ENCODE data around the gene PDXK. TPM values are rescaled to one million over a fixed set of nuclear protein-coding genes. Genes with fewer than 3 reads are reported as not detected.

PDXK gene
- total and polyA plus RNA-seq, 2 of the 13 experiments (the other 11 are each of a cell fraction or from before 2014, with no cell fraction given) = 114 to 184 TPM

DNA sequence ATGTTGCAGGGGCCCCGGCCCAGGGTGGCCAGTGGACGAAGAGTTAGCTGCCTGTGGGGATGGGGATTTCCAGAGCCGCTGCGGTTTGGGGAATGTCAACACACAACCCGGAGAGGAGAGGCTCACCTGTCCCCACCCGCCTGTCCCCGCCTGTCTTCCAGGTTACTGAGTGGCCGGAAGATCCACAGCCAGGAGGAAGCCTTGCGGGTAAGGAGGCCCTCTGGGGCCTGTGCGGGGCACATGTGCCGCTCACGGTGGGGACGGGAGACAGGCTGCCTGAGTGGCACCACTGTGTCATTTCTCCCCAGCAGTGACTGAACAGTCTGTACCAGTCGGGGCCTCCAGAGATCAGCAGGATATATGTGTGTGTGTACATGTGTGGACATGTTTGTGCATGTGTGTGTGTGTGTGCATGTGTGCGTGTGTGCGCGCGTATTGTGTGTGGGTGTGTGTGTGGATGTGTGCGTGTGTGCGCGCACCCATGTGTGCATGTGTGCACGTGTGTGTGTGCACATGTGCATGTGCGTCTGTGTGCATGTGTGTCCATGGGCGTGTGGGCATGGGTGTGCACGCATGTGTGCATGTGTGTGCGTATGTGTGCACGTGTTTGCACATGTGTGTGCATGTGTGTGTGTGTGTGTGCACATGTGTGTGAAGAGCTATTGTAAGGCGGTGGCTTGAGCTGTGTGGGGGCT lies 31.6 kb downstream of the PDXK start (continued):
- TF ChIP-seq, protein P1, sequence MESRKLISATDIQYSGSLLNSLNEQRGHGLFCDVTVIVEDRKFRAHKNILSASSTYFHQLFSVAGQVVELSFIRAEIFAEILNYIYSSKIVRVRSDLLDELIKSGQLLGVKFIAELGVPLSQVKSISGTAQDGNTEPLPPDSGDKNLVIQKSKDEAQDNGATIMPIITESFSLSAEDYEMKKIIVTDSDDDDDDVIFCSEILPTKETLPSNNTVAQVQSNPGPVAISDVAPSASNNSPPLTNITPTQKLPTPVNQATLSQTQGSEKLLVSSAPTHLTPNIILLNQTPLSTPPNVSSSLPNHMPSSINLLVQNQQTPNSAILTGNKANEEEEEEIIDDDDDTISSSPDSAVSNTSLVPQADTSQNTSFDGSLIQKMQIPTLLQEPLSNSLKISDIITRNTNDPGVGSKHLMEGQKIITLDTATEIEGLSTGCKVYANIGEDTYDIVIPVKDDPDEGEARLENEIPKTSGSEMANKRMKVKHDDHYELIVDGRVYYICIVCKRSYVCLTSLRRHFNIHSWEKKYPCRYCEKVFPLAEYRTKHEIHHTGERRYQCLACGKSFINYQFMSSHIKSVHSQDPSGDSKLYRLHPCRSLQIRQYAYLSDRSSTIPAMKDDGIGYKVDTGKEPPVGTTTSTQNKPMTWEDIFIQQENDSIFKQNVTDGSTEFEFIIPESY (CRISPR knock-in tag; IDR thresholded peaks at IDR 0.05) = 0 out of 2 replicates have a peak, but pooled peaks have one; percentile 19

DNA sequence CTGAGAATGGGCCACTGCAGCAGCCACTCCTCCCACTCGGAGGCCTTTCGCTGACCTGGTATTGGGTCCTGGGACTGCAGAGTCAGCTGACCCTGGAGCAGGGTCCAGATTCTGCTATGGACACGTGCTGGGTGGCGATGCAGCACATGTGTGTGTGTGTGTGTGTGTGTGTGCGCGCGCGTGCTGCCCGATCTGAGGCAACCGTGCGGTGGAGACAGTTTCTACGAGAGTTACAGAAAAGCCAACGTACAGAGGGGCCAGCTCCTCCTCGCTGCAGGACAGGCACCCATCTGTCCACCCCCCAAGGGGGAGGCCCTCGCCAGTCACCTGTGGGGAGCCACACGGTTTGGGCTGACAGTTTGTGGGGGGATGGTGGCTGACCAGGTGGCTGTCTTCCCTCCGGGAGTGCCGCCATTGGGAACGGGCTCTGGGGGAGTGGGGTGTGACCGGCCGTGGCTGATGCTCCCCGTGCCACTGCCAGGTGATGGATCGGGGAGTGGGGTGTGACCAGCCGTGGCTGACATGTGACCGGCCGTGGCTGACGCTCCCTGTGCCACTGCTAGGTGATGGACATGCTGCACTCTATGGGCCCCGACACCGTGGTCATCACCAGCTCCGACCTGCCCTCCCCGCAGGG lies 33.1 kb downstream of the PDXK start:
- WGBS (ENCODE audit: low lambda C conversion rate) = 97% methylated on average over 5 of the region's 31 CpGs
- CTCF ChIA-PET (ENCODE audit: low intra/inter-chr PET ratio, low total read pairs) = no interaction called here

More for the DNA sequence above, 33.1 kb downstream of the PDXK start:
- in situ Hi-C loops (cut with HindIII; ENCODE audit: extremely low pct_ligation_motif_present, low pct_unique_long_range_greater_than_20kb) (no loop called here), intact Hi-C loops (cut with micrococcal nuclease; ENCODE audit: unreplicated experiment) (no loop called here)
- no peak for DNase-seq (ENCODE audit: low spot score)
- TF ChIP-seq, protein P2, sequence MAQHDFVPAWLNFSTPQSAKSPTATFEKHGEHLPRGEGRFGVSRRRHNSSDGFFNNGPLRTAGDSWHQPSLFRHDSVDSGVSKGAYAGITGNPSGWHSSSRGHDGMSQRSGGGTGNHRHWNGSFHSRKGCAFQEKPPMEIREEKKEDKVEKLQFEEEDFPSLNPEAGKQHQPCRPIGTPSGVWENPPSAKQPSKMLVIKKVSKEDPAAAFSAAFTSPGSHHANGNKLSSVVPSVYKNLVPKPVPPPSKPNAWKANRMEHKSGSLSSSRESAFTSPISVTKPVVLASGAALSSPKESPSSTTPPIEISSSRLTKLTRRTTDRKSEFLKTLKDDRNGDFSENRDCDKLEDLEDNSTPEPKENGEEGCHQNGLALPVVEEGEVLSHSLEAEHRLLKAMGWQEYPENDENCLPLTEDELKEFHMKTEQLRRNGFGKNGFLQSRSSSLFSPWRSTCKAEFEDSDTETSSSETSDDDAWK (CRISPR knock-in tag; IDR thresholded peaks at IDR 0.05) = no peak
- TF ChIP-seq ZNF331 (CRISPR knock-in tag; IDR thresholded peaks at IDR 0.05) (no peak), TARDBP (CRISPR knock-in tag; IDR thresholded peaks at IDR 0.05) (0 out of 2 replicates have a peak, but pooled peaks have one; percentile 27), ZBTB38 (CRISPR knock-in tag; IDR thresholded peaks at IDR 0.05) (0 out of 2 replicates have a peak, but pooled peaks have one; percentile 18), FIP1L1 (IDR thresholded peaks at IDR 0.05; ENCODE audit: borderline replicate concordance, insufficient read depth, low read depth, low read length) (no peak)
- H3K79me2 ChIP-seq (ENCODE audit: insufficient read depth, low read length) = no peaks in the 10 kb centered on the region
- no peak overlapping the region for H3K27ac ChIP-seq (ENCODE audit: extremely low read length, insufficient read depth, low read length)
- no peaks in the 10 kb centered on the region for H3K4me1 ChIP-seq (ENCODE audit: insufficient read depth, low read length)
- H4K20me1 ChIP-seq (ENCODE audit: insufficient read depth, low read length) = no peaks in the 10 kb centered on the region
- no peaks in the 10 kb centered on the region for H3K9me3 ChIP-seq (ENCODE audit: low read length)
- H3K27me3 ChIP-seq (ENCODE audit: control insufficient read depth in 1 of 2, insufficient read depth in 2 of 2, low read length in 2 of 2) = no peaks in the 10 kb centered on the region
- H3K4me3 ChIP-seq (replicated peaks in 1 of 3; ENCODE audit: insufficient read depth in 1 of 3, low read depth in 2 of 3, low read length in 3 of 3) = no peak overlapping the region
- no peak overlapping the region for H3K4me2 ChIP-seq (ENCODE audit: low read depth, low read length)
- POLR2A ChIA-PET = no interaction called here
- H3K9ac ChIP-seq (ENCODE audit: insufficient read depth, low read depth, low read length) = no peak overlapping the region
- no TSS peak for BruUV-seq (replicated peaks)
- no peak overlapping the region for H2AFZ ChIP-seq (ENCODE audit: low read length)
- no peak for ATAC-seq
- H3K36me3 ChIP-seq (replicated peaks in 1 of 2; ENCODE audit: control insufficient read depth in 1 of 2, insufficient read depth in 2 of 2, low read length in 2 of 2) = peaks cover 49 to 85% of the 10 kb centered on the region in 2 experiments
- FAIRE-seq = no peak

All from HepG2 (cell line).